ENCODE measurements around the gene RNF181.

GRCh38 chr2:85644909-85645308 is 49.4 kb downstream of the RNF181 start:
- TF ChIP-seq USF1 (IDR thresholded peaks at IDR 0.05; ENCODE audit: borderline replicate concordance, low read depth) (no peak), RFX5 (IDR thresholded peaks at IDR 0.05; ENCODE audit: low read length) (no peak), CTCF (IDR thresholded peaks at IDR 0.05) (no peak), PBX3 (IDR thresholded peaks at IDR 0.05) (no peak), REST (IDR thresholded peaks at IDR 0.05; ENCODE audit: low read depth, low read length) (no peak), MAX (IDR thresholded peaks at IDR 0.05; ENCODE audit: low read depth) (no peak), TEAD4 (IDR thresholded peaks at IDR 0.05; ENCODE audit: borderline replicate concordance, insufficient read depth) (no peak), USF2 (IDR thresholded peaks at IDR 0.05; ENCODE audit: borderline replicate concordance, low read depth, low read length) (no peak)
